GM10266 (cell line): ENCODE data around the gene TM9SF1.

Source experiments
- DNase-seq: peaks from one replicate; pipeline ENCODE4 v3.0.0; 2012; ENCODE audit errors: extremely low spot score
- TF ChIP-seq, protein P1 (sequence below): IDR thresholded peaks from 2 replicates; pipeline ENCODE4 v1.5.1; 2012; ENCODE audit warnings: mild to moderate bottlenecking, low read depth; ENCODE audit not compliant: control insufficient read depth, insufficient read depth; ENCODE audit errors: missing control alignments

The TM9SF1 gene

DNA sequence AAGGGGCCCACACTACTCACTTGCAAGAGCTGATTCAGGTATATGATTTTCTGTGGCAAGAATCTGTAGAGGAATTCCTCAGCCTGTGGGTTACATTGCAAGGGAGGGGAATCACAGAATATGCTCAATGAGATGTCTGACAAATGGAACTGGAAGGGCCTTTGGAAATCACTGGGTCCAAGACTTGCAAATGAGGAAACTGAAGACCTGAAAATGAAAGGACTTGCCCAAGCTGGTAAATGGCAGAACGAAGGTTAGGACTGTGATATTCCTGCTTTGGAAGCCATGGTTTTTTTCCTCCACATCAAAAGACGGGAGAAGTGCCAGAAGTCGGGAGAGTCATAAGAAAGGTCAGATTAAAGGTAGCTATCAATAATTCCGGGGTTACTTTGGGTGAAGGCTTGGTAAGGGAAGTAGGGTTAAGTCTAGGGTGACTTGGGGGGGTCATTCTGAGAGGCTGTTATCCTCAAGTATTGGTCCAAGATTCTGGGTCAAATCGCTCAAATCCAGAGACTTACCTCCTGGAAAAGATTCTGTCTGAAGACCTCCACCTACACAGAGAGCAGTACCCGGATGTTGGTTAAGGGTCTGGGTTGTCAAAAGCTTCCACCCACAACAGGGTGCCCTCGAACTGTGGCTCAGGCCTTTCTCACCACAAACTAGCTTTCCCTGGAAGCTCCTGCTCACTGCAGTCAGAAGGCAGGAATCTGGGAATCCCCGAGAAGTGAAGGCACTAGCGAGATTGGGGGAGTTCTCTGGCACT lies 49.4 kb downstream of the TM9SF1 start:
- no peak for DNase-seq
- TF ChIP-seq, protein P1, sequence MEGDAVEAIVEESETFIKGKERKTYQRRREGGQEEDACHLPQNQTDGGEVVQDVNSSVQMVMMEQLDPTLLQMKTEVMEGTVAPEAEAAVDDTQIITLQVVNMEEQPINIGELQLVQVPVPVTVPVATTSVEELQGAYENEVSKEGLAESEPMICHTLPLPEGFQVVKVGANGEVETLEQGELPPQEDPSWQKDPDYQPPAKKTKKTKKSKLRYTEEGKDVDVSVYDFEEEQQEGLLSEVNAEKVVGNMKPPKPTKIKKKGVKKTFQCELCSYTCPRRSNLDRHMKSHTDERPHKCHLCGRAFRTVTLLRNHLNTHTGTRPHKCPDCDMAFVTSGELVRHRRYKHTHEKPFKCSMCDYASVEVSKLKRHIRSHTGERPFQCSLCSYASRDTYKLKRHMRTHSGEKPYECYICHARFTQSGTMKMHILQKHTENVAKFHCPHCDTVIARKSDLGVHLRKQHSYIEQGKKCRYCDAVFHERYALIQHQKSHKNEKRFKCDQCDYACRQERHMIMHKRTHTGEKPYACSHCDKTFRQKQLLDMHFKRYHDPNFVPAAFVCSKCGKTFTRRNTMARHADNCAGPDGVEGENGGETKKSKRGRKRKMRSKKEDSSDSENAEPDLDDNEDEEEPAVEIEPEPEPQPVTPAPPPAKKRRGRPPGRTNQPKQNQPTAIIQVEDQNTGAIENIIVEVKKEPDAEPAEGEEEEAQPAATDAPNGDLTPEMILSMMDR, result no peak

DNA sequence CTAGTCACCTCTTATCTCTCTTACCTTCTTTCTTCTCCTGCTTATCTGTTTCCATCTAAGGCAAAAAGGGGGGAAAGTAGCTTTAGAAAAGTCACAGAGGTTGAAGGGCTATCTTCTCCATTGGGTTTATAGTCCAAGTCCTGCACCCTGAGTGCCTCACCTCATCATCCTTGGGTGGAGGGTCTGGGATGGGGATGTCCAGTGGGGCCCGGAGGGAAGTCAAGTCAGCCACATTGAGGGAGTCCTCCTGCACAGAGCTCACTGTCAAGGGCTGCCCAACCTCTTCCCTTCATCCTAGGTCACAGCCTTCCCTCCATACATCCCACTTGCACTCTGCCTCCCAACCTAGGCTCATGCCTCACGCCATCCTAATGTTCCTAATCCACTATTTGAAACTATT lies 50.0 kb downstream of the TM9SF1 start:
- TF ChIP-seq, protein P1, result no peak
- no peak for DNase-seq

DNA sequence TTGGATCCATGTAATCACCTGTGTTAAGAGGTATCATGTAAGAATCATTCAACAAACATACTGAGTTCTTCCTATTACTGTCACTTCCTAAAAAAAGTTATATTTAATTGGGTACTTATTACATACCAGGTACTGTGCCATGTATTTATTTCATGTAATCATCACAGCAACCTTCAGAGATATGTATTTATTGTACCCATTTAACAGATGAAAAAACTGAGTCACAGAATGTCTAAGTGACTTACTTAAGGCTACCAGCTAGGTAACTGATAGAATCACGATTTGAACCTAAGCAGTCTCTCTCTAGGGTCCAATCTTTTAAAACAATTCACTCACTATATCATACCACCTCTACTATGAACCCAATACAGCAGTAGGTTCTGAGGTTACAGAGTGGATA lies 50.8 kb downstream of the TM9SF1 start:
- DNase-seq, result no peak
- TF ChIP-seq, protein P1, result no peak

DNA sequence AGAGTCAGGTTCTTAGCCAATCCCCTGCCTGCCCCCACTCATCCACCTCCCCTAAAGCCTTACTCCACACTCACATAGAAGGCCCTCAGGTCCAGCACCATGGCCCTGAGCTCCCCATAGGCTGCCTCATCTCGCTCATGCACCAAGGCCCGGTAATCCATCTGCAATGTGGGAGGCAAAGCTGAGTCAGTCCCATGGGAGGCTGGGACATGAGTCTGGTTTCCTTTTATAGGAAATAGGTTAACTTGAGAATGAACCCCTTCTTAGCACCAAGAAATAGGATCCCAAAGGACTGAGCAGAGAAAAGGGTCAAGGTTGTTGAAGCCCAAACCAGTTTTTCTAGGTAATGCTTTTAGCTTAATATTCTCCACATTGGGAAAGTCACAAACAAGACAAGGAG lies 51.7 kb downstream of the TM9SF1 start:
- TF ChIP-seq, protein P1, result no peak
- no peak for DNase-seq

DNA sequence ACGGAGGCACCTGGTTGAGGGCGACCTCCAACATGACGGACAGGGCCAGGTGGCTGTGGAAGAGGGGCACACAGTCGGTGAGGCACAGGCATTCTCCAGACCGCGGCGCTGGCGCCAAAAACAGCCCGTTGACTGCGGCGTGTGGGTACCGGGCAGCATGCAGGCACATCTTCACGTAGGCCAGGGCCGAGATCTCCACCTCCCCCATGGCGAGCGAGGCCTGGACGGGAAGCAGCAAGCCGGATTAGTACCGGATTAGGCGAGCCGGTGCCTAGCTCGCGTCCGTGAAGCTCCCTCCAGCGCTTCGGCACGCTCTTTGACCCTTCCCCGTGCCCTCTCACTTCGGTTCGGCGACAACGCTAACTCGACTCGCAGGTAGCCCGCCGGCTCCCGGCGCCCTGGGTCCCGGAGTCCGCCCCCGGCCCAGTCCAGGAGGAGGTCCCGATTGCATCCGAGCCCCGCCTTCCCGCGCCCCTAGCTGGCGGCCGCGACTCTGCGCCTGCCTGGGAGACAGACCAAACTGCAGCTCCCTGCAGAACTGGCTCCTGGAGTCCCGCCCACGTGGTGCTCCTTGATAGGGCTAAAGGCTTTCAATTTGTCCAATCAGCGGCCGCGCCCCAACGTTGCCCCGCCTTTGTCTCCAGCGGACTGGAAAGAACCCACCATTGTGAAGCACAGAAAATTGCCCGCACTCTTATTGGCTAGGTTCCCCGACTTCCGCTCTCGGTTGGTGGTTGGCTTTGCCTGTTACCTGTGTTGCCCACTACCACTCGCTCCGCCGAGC lies 54.0 kb downstream of the TM9SF1 start, which contains the start of gene EMC9:
Gene EMC9 (minus strand): TSS at position 495 of the 784 bp plus-strand sequence. CDS start 287 bp downstream, at position 208.
- TF ChIP-seq, protein P1, result peak; percentile 7
- peak; percentile 96 for DNase-seq

DNA sequence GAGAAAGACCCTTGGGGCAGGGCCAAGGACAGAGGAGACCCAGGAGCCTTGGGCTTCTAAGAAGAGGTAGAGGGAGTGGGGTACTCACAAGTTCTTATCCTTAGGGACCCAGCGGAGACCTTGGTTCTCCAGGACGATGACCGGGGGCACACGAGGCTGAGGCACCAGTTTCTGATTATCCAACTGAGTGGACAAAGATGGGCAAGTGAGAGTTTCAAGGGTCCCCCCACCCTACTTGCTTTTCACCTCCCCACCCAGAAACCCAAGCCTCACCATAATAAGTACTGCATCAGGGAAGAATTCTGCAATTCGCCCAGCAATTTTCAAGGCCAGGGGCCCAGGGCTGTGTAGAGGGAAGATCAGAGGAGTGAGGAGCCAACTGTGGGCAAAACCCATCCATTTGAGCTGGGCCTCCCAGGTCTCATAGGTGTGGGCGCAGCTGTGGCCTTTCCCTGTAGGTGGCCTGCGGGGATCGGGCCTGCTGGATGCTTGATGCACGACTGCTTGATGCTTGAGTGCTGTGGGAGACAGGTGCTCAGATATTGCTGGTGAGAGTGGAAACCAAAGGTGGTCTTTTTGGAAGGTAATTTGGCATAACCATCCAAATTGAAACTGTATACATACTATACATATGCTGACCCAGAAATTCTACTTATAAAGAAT lies 55.8 kb downstream of the TM9SF1 start:
- TF ChIP-seq, protein P1, result no peak
- no peak for DNase-seq
